H1 (cell line): ENCODE data around the gene RPS4Y2. TPM values are rescaled to one million over a fixed set of nuclear protein-coding genes. Genes with fewer than 3 reads are reported as not detected.

ENCODE experiments used
- CTCF ChIA-PET: fragments of 300-600 bp; sonication (Branson Sonifier 250); formaldehyde crosslinking; loops from one replicate; lab custom pipeline; 2021; ENCODE audit not compliant: partially characterized antibody; lab: Charles Lee
- POLR2A ChIA-PET: fragments of 300-600 bp; sonication (Branson Sonifier 250); formaldehyde crosslinking; loops from one replicate; lab custom pipeline; 2021; ENCODE audit warnings: inconsistent platforms; ENCODE audit not compliant: partially characterized antibody; lab: Charles Lee
- DNase-seq, 2 experiments: peaks; one replicate each; pipeline versions ENCODE4 v3.0.0 to v3.0.0-alpha.2; 2010 to 2022; ENCODE audit warnings: low spot score in 2 of 2, low read depth in 1 of 2, mixed read lengths in 1 of 2
- FAIRE-seq: peaks from 2 replicates; lab custom pipeline; 2011; peaks lifted over from hg19 to GRCh38; lab: Jason Lieb, UNC
- H2AFZ ChIP-seq: 2 replicates; pipeline ENCODE4 v1.8.1; 2012; ENCODE audit warnings: low read length, inconsistent platforms
- H2AK5ac ChIP-seq: 2 replicates; pipeline ENCODE4 v1.6.1; 2013; ENCODE audit warnings: low read depth, low read length
- H2BK120ac ChIP-seq: replicated peaks from 2 replicates; pipeline ENCODE3; 2013; ENCODE audit warnings: low read depth, low read length, inconsistent platforms
- H2BK12ac ChIP-seq: 2 replicates; pipeline ENCODE4 v1.6.1; 2013; ENCODE audit warnings: low read depth, low read length
- H2BK15ac ChIP-seq: 2 replicates; pipeline ENCODE4 v1.6.1; 2013; ENCODE audit warnings: low read length
- H2BK20ac ChIP-seq: 2 replicates; pipeline ENCODE4 v1.6.1; 2013; ENCODE audit warnings: low read length
- H2BK5ac ChIP-seq: 2 replicates; pipeline ENCODE4 v1.6.1; 2013; ENCODE audit warnings: low read depth, low read length
- H3K14ac ChIP-seq: 2 replicates; pipeline ENCODE4 v1.6.1; 2013; ENCODE audit warnings: inconsistent platforms; ENCODE audit not compliant: insufficient read length
- H3K18ac ChIP-seq: 2 replicates; pipeline ENCODE4 v1.6.1; 2013; ENCODE audit warnings: low read length; ENCODE audit errors: extremely low read depth
- H3K23ac ChIP-seq: 2 replicates; pipeline ENCODE4 v1.6.1; 2013; ENCODE audit warnings: inconsistent platforms; ENCODE audit not compliant: insufficient read length
- H3K23me2 ChIP-seq: 2 replicates; pipeline ENCODE4 v1.6.1; 2013; ENCODE audit warnings: low read depth, low read length
- H3K27ac ChIP-seq: 2 replicates; pipeline ENCODE4 v1.6.1; 2011; ENCODE audit warnings: low read depth, low read length, inconsistent platforms
- H3K27me3 ChIP-seq, 4 experiments: replicated peaks in 1 of 4; 1 replicate in 1 of 4; 2 replicates in 3 of 4; pipeline versions ENCODE4 v1.6.1 to v1.8.1; 2011 to 2013; ENCODE audit warnings: low read length in 3 of 4, mild to moderate bottlenecking in 3 of 4, inconsistent platforms in 2 of 4, mixed read lengths in 2 of 4, moderate library complexity in 1 of 4; ENCODE audit not compliant: control insufficient read depth in 3 of 4, insufficient read depth in 3 of 4; ENCODE audit errors: extremely low read depth in 1 of 4
- H3K36me3 ChIP-seq, 4 experiments: 2 replicates each; pipeline versions ENCODE4 v1.6.1 to v1.8.1; 2011 to 2013; ENCODE audit warnings: mild to moderate bottlenecking in 4 of 4, low read length in 3 of 4, moderate library complexity in 2 of 4, control low read depth in 1 of 4, inconsistent platforms in 1 of 4; ENCODE audit not compliant: insufficient read depth in 4 of 4, control insufficient read depth in 2 of 4
- H3K4ac ChIP-seq: replicated peaks from 2 replicates; pipeline ENCODE3; 2013; ENCODE audit warnings: low read length, low read depth, mixed read lengths, inconsistent platforms; ENCODE audit not compliant: insufficient read length
- H3K4me1 ChIP-seq, 4 experiments: replicated peaks in 1 of 4; 1 replicate in 1 of 4; 2 replicates in 3 of 4; pipeline versions ENCODE4 v1.6.1 to v1.8.1; 2011 to 2013; ENCODE audit warnings: low read length in 3 of 4, inconsistent platforms in 2 of 4, mixed read lengths in 1 of 4; ENCODE audit not compliant: insufficient read depth in 4 of 4, control insufficient read depth in 3 of 4
- H3K4me2 ChIP-seq, 2 experiments: 2 replicates each; pipeline versions ENCODE4 v1.6.1 to v1.8.1; 2011 to 2013; ENCODE audit warnings: low read depth in 2 of 2, low read length in 2 of 2, control low read depth in 1 of 2, inconsistent platforms in 1 of 2, mild to moderate bottlenecking in 1 of 2; ENCODE audit not compliant: insufficient read depth in 1 of 2
- H3K4me3 ChIP-seq, 4 experiments: fragments of 200-600, 300-600 bp in 1 of 4; sonication (generic), shearing (Covaris generic), sonication (Bioruptor Twin) in 1 of 4; 2 replicates each; pipeline versions ENCODE4 v1.5.1 to v1.8.1; 2011 to 2016; ENCODE audit warnings: low read length in 4 of 4, low read depth in 3 of 4, control low read depth in 2 of 4, inconsistent platforms in 2 of 4, mild to moderate bottlenecking in 2 of 4, mixed read lengths in 1 of 4, moderate library complexity in 1 of 4; ENCODE audit not compliant: insufficient read depth in 2 of 4; ENCODE audit errors: extremely low read depth in 1 of 4
- H3K56ac ChIP-seq: replicated peaks from 2 replicates; pipeline ENCODE3; 2013; ENCODE audit warnings: low read depth, mild to moderate bottlenecking, mixed read lengths, low read length, inconsistent platforms; ENCODE audit not compliant: insufficient read length
- H3K79me1 ChIP-seq: 2 replicates; pipeline ENCODE4 v1.6.1; 2013; ENCODE audit warnings: low read depth, low read length, control low read depth
- H3K79me2 ChIP-seq, 2 experiments: 2 replicates each; pipeline versions ENCODE4 v1.6.1 to v1.8.1; 2012 to 2013; ENCODE audit warnings: low read length in 2 of 2, mild to moderate bottlenecking in 2 of 2, inconsistent platforms in 1 of 2; ENCODE audit not compliant: insufficient read depth in 2 of 2, control insufficient read depth in 1 of 2
- H3K9ac ChIP-seq, 4 experiments: replicated peaks in 1 of 4; 1 replicate in 1 of 4; 2 replicates in 3 of 4; pipeline versions ENCODE4 v1.6.1 to v1.8.1; 2011 to 2013; ENCODE audit warnings: low read depth in 3 of 4, low read length in 3 of 4, control low read depth in 2 of 4, mild to moderate bottlenecking in 2 of 4, moderate library complexity in 2 of 4, inconsistent platforms in 1 of 4; ENCODE audit errors: extremely low read depth in 1 of 4
- H3K9me3 ChIP-seq, 2 experiments: 2 replicates each; pipeline versions ENCODE4 v1.6.1 to v1.8.1; 2012 to 2013; ENCODE audit warnings: mild to moderate bottlenecking in 2 of 2, moderate library complexity in 2 of 2, control low read depth in 1 of 2, inconsistent platforms in 1 of 2, low read depth in 1 of 2, low read length in 1 of 2, mixed read lengths in 1 of 2; ENCODE audit not compliant: insufficient read depth in 2 of 2
- H4K20me1 ChIP-seq, 2 experiments: replicated peaks in 1 of 2; 2 replicates each; pipeline versions ENCODE3 to v1.8.1; 2011 to 2013; ENCODE audit warnings: inconsistent platforms in 2 of 2, low read length in 2 of 2, mild to moderate bottlenecking in 1 of 2; ENCODE audit not compliant: insufficient read depth in 2 of 2, control insufficient read depth in 1 of 2
- H4K5ac ChIP-seq: 2 replicates; pipeline ENCODE4 v1.6.1; 2013; ENCODE audit warnings: low read length, low read depth, mixed read lengths, inconsistent platforms; ENCODE audit not compliant: insufficient read length
- H4K8ac ChIP-seq: 2 replicates; pipeline ENCODE4 v1.8.0; 2013; ENCODE audit warnings: mild to moderate bottlenecking, moderate library complexity, low read length, inconsistent platforms; ENCODE audit not compliant: insufficient read depth; ENCODE audit errors: extremely low read depth
- H4K91ac ChIP-seq: replicated peaks from 2 replicates; pipeline ENCODE3; 2013; ENCODE audit warnings: low read length, mixed read lengths, inconsistent platforms; ENCODE audit not compliant: insufficient read length
- BACH1 ChIP-seq: IDR thresholded peaks from 2 replicates; pipeline ENCODE4 v1.6.1; 2012; ENCODE audit warnings: low read length, improper control_type of control experiment
- BCL11A ChIP-seq, 2 experiments: IDR thresholded peaks; one replicate each; pipeline ENCODE4 v1.6.1; 2011; ENCODE audit warnings: low read depth in 2 of 2, low read length in 2 of 2, mild to moderate bottlenecking in 2 of 2
- NANOG ChIP-seq: IDR thresholded peaks from 2 replicates; pipeline ENCODE4 v1.6.1; 2011; ENCODE audit warnings: low read length, low read depth, mild to moderate bottlenecking, inconsistent platforms; ENCODE audit not compliant: insufficient read depth, poor library complexity, severe bottlenecking
- PHF8 ChIP-seq: fragments of 200-600 bp; sonication (generic); conservative IDR thresholded peaks from 2 replicates; pipeline ENCODE4 v1.7.1; 2012; ENCODE audit warnings: low read depth, mild to moderate bottlenecking, inconsistent platforms, low read length, moderate library complexity
- RBBP5 ChIP-seq: IDR thresholded peaks from 2 replicates; pipeline ENCODE4 v1.7.1; 2012; ENCODE audit warnings: low read depth, mild to moderate bottlenecking, inconsistent platforms, low read length, moderate library complexity, borderline replicate concordance
- SP4 ChIP-seq: IDR thresholded peaks from 2 replicates; pipeline ENCODE4 v1.6.1; 2012; ENCODE audit warnings: low read length, inconsistent platforms
- SRF ChIP-seq: IDR thresholded peaks from 2 replicates; pipeline ENCODE4 v1.6.1; 2011; ENCODE audit warnings: mild to moderate bottlenecking, low read depth, low read length, moderate library complexity
- SUZ12 ChIP-seq: fragments of 200-600 bp; sonication (generic); IDR thresholded peaks from 2 replicates; pipeline ENCODE4 v1.6.1; 2012; ENCODE audit warnings: mild to moderate bottlenecking, inconsistent platforms, low read length, moderate library complexity, mixed read lengths
- TAF1 ChIP-seq: IDR thresholded peaks from 2 replicates; pipeline ENCODE4 v1.6.1; 2011; ENCODE audit warnings: mild to moderate bottlenecking, low read depth, low read length
- TAF7 ChIP-seq: optimal IDR thresholded peaks from 2 replicates; pipeline ENCODE3; 2011; ENCODE audit warnings: low read depth, mild to moderate bottlenecking, inconsistent platforms, low read length, moderate library complexity, borderline replicate concordance
- ZNF274 ChIP-seq: IDR thresholded peaks from 2 replicates; pipeline ENCODE4 v1.7.0; 2012; ENCODE audit warnings: low read length, borderline replicate concordance; ENCODE audit errors: extremely low read depth
- WGBS, 2 experiments: shearing (Covaris generic) in 1 of 2; methylation state at CpG; one replicate each; pipeline versions ENCODE4 v1.1.6 to v1.1.7; 2013 to 2015; ENCODE audit warnings: low lambda C conversion rate in 2 of 2, mixed read lengths in 2 of 2, inconsistent platforms in 1 of 2, low coverage in 1 of 2, missing lambda C conversion rate in 1 of 2; ENCODE audit not compliant: insufficient replicate concordance in 2 of 2, insufficient coverage in 1 of 2, insufficient read length in 1 of 2; ENCODE audit errors: extremely low coverage in 1 of 2, missing lambda C conversion rate in 1 of 2; 5-methylcytosine and 5-hydroxymethylcytosine counted together
- polyA plus RNA-seq, 7 experiments: library from polyadenylated mRNA; depleted of rRNA in 3 of 7; stranded (reverse) in 5 of 7; unstranded in 2 of 7; fragments of >200 nt in 5 of 7; fragments of 200-250 nt in 2 of 7; gene quantifications; 1 replicate in 5 of 7; 2 replicates in 1 of 7; 4 replicates in 1 of 7; pipeline versions ENCODE4 v1.2.1 to v1.2.3, GENCODE V29; 2011 to 2013; ENCODE audit warnings: missing spikeins in 2 of 7, mixed read lengths in 2 of 7
- total RNA-seq: library from RNA; stranded (reverse); fragmentation: NEBNext Ultra II Directional; extraction: Animal tissue kit (Norgen Biotek cat#: 25700); gene quantifications from 2 replicates; pipeline ENCODE4 v1.2.1, GENCODE V29; 2021
- TF ChIP-seq, protein P1 (sequence below): IDR thresholded peaks from 2 replicates; pipeline ENCODE4 v1.6.1; 2012; ENCODE audit warnings: low read length, inconsistent platforms

RPS4Y2 gene
- total and polyA plus RNA-seq, 2 of the 8 experiments (the other 6 are each of a cell fraction or from before 2014, with no cell fraction given), result not detected

DNA sequence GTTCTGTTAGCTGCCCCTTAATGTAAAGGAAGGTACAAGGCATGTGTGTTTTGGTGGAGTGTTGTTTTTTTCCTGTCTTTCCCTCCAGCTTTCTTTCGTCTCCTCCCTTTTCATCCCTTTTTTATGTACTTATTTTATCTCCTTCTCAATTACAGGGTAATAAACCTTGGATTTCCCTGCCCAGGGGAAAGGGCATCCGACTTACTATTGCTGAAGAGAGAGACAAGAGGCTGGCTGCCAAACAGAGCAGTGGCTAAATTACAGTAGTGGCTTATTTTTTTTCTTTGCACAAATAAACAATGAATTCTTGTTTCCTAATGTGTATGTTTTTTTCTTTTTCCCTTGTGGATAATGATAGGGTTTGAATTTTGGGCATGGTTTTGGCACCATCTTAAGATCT is 24.9 kb downstream of the RPS4Y2 start:
- Histone ChIP-seq H3K4ac (no peak overlapping the region), H2AFZ (no peak overlapping the region), H2BK120ac (no peak overlapping the region), H3K27me3 (no peaks in the 10 kb centered on the region), H3K56ac (no peak overlapping the region), H4K91ac (no peak overlapping the region), H3K23me2 (no peaks in the 10 kb centered on the region; the same call in 1 of the 2 replicates), H2BK5ac (no peak overlapping the region), H3K79me1 (no peaks in the 10 kb centered on the region), H3K4me1 (no peaks in the 10 kb centered on the region), H2BK12ac (no peak overlapping the region), H3K14ac (no peak overlapping the region), H3K27ac (no peak overlapping the region), H3K4me3 (no peak overlapping the region), H4K20me1 (no peaks in the 10 kb centered on the region), H3K79me2 (no peaks in the 10 kb centered on the region), H3K4me2 (no peak overlapping the region), H3K23ac (no peak overlapping the region), H2AK5ac (no peak overlapping the region), H2BK20ac (no peak overlapping the region), H4K8ac (no peak overlapping the region), H3K18ac (no peak overlapping the region), H3K36me3 (no peaks in the 10 kb centered on the region), H3K9me3 (peaks cover 18 to 49% of the 10 kb centered on the region in 2 experiments), H4K5ac (no peak overlapping the region), H2BK15ac (no peak overlapping the region), H3K9ac (no peak overlapping the region)
- 63% methylated on average over 2 of the region's 2 CpGs; no CpG with 5 or more reads in 1 of the 2 experiments for WGBS, 2 experiments
- DNase-seq, result no peak
- CTCF ChIA-PET, result no interaction called here
- TF ChIP-seq RBBP5 (no peak), TAF1 (no peak), BCL11A (IDR thresholded peaks at IDR 0.05; ENCODE audit: low read depth in 2 of 2, low read length in 2 of 2) (no peak), SUZ12 (no peak), PHF8 (no peak), SRF (no peak), NANOG (no peak), BACH1 (no peak), SP4 (no peak), ZNF274 (no peak), TAF7 (no peak)
- TF ChIP-seq, protein P1, sequence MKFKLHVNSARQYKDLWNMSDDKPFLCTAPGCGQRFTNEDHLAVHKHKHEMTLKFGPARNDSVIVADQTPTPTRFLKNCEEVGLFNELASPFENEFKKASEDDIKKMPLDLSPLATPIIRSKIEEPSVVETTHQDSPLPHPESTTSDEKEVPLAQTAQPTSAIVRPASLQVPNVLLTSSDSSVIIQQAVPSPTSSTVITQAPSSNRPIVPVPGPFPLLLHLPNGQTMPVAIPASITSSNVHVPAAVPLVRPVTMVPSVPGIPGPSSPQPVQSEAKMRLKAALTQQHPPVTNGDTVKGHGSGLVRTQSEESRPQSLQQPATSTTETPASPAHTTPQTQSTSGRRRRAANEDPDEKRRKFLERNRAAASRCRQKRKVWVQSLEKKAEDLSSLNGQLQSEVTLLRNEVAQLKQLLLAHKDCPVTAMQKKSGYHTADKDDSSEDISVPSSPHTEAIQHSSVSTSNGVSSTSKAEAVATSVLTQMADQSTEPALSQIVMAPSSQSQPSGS, result no peak
- FAIRE-seq, result no peak
- POLR2A ChIA-PET, result no interaction called here
